Motor neuron (in vitro differentiated cells): ENCODE data around the gene SGF29. TPM values are rescaled to one million over a fixed set of nuclear protein-coding genes. Genes with fewer than 3 reads are reported as not detected.
"Not testable (repeated sequence)": the region's sequence is repeated elsewhere in the genome, so short reads cannot be mapped to it uniquely, and the experiment has no call there.

Experiments
- ATAC-seq, 8 experiments: fragments of 200-7000 bp; cut with Tn5 transposase; replicated peaks in 6 of 8; 2 replicates each; pipeline ENCODE4 v1.8.0; 2021; ENCODE audit warnings: mild to moderate bottlenecking in 8 of 8, moderate library complexity in 8 of 8
- H3K27ac ChIP-seq, 2 donors: fragments of 250-450 bp; sonication (Bioruptor Pico); 2 replicates each; pipeline ENCODE4 v1.9.0; 2021; ENCODE audit warnings: antibody characterized with exemption in 2 of 2, mild to moderate bottlenecking in 2 of 2, moderate library complexity in 1 of 2
- H3K4me1 ChIP-seq, 2 donors: fragments of 250-450 bp; sonication (Bioruptor Pico); replicated peaks in 1 of 2; 2 replicates each; pipeline ENCODE4 v1.6.1; 2021; ENCODE audit warnings: antibody characterized with exemption in 2 of 2, mild to moderate bottlenecking in 2 of 2, moderate library complexity in 1 of 2
- H3K4me3 ChIP-seq, 5 donors: fragments of 250-450 bp; sonication (Bioruptor Pico); 2 replicates each; pipeline ENCODE4 v1.9.0; 2021; ENCODE audit warnings: antibody characterized with exemption in 5 of 5, mild to moderate bottlenecking in 5 of 5, moderate library complexity in 4 of 5
- WGBS, 10 experiments: fragments of 450-650 bp; shearing (Covaris generic); methylation state at CpG; one replicate each; pipeline ENCODE4 v1.0.0; 2022; 5-methylcytosine and 5-hydroxymethylcytosine counted together
- in situ Hi-C, 9 experiments: fragments of 400-800 bp; cut with MboI; loops; one replicate each; pipeline ENCODE4 v1.15.0; 2021; ENCODE audit warnings: low sequenced_read_pairs in 9 of 9, low pct_unique_long_range_greater_than_20kb in 2 of 9; ENCODE audit not compliant: unreplicated experiment in 9 of 9
- total RNA-seq, 8 experiments: library from RNA; unstranded; fragments of 300-600 nt; gene quantifications; 2 replicates each; pipeline versions ENCODE4 v1.2.3 to v1.2.4, GENCODE V29; 2022

The SGF29 gene
- total RNA-seq, 8 experiments from 2014 or later: 16.5 to 35.0 (median 24.7) TPM

DNA sequence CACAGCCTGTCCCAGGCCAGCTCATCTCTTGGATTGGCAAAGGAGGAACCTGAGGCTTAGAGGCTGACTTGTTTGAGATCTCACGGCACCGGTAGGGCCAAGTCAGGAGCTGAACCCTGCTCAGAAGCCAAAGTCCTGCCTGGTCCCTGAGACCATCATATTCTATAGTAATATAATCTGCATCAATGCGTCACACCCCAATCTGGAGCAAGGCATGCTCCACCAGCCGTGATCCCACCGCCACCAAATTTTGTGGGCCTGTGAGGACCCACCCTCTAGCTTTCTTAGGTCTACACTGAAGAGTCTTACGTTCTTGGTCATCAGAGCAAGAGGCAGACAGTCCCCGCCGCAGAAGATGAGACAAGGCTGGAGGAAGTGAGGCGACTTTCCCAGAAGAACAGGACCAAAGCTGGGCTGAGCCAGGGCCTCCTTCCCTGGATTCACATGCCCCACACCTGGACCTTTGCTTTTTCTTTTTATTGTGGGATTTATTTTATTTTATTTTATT is 53.5 kb downstream of the SGF29 start:
- H3K4me1 ChIP-seq: peaks cover 5 to 16% of the 10 kb centered on the region in 2 donors
- ATAC-seq: no peak
- in situ Hi-C loops: no loop called here
- H3K27ac ChIP-seq: no peak overlapping the region
- WGBS, 10 experiments: 83 to 100% (median 92%) methylated on average over 3 to 5 of the region's 9 CpGs; no CpG with 5 or more reads in 4 of the 10 experiments
- H3K4me3 ChIP-seq: no peak overlapping the region

DNA sequence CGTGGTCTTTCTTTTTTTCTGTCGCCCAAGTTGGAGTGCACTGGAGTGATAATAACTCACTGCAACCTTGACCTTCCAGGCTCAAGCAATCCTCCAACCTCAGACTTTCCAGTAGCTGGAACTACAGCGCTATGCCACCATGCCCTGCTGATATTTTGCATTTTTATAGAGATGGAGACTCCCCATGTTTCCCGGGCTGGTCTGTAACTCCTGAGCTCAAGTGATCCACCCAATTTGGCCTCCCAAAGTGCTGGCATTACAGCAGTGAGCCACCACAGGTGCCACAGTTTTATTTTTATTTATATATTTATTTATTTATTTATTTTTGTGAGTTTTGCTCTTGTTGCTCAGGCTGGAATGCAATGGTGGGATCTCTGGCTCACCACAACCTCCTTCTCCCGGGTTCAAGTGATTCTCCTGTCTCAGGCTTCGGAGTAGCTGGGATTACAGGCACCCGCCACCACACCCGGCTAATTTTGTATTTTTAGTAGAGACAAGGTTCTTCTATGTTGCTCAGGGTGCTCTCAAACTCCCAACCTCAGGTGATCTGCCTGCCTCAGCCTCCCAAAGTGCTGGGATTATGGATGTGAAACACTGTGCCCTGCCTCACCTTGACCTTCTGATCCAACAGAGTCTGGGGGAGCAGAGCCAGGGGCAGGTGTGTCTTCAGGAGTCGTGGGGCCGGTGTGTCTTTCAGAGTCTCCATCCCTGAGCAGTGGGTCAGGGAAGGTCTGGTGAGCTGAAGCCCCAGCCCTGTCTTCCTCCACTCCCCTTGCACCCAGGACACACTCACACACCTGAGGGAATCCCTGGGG is 54.2 kb downstream of the SGF29 start:
- ATAC-seq, H3K4me3 ChIP-seq, H3K27ac ChIP-seq, in situ Hi-C loops: not testable (repeated sequence)
- 62 to 100% (median 86%) methylated on average over 2 to 7 of the region's 10 CpGs; no CpG with 5 or more reads in 1 of the 10 experiments for WGBS, 10 experiments
- peaks cover 5 to 16% of the 10 kb centered on the region in 2 donors for H3K4me1 ChIP-seq

DNA sequence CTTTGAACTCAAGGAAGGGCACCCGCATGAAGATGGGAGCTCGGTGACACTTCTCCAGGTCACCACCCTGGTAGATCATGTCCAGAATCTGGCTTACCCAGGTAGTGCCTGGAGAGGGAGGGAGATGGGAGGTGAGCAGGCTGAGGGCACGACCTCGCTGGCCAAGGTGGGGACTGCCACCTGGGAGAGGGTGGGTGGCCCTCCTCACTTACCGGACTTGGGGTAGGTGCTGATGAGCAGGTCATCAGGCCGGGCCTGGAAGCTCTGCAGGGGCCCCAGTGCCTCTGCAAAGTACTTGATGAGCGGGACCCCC is 54.7 kb downstream of the SGF29 start:
- WGBS, 10 experiments: no CpG with 5 or more reads among the region's 7 CpGs
- H3K27ac ChIP-seq, ATAC-seq, H3K4me3 ChIP-seq, in situ Hi-C loops: not testable (repeated sequence)
- H3K4me1 ChIP-seq: peaks cover 5 to 16% of the 10 kb centered on the region in 2 donors

- H3K27ac ChIP-seq, H3K4me3 ChIP-seq, in situ Hi-C loops: not testable (repeated sequence)
- H3K4me1 ChIP-seq: peaks cover 5 to 16% of the 10 kb centered on the region in 2 donors
- 29 to 100% (median 56%) methylated on average over 1 to 3 of the region's 11 CpGs; no CpG with 5 or more reads in 7 of the 10 experiments for WGBS, 10 experiments
- ATAC-seq: peak in 2 of 8 experiments; percentile 3 to 12
These were observed 55.3 kb downstream of the SGF29 start for GRCh38 chr16:28608867-28609596.

GRCh38 chr16:28609631-28610594 is 56.2 kb downstream of the SGF29 start, which contains the start of gene SULT1A1:
Gene SULT1A1 (minus strand): TSS chr16:28610044. CDS start chr16:28608855, 1,189 bp downstream.
- in situ Hi-C loops: no loop called here
- peak; percentile 10 to 51 (median 28) for ATAC-seq
- H3K27ac ChIP-seq: no peak within 1 kb of the TSS

DNA sequence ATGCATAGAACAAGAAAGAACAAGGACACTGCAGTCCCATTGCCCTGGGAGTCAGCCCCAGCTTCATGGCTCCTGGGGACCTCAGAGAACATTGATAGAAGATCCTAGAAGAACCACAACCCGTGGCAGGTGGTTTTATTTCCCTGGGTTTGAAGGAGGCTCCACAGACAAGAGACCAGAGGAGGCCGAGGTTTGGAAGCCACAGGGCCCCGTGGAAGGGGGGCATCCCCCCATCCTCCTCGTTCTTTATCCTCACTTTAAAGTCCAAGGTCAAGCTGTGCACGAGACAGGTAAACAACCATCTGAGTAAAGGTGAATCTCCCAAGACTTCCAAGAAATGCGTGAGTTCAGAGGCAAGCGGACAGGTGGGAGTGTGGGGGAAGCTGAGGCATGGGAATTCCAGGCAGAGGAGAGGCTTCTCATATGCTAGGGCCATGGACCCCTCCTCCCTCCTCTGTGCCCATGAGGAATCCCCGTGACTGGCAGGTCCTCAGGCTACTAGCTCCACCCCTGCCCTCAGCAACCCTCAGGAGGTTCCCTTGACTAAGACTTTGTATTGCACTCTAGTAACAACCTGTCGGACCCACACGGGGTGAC is 57.0 kb downstream of the SGF29 start:
- WGBS, 10 experiments: 60 to 100% (median 80%) methylated on average over 1 to 9 of the region's 10 CpGs; no CpG with 5 or more reads in 1 of the 10 experiments
- peaks cover 8 to 16% of the 10 kb centered on the region in 2 donors for H3K4me1 ChIP-seq
- H3K4me3 ChIP-seq: no peak overlapping the region
- ATAC-seq: no peak
- no peak overlapping the region for H3K27ac ChIP-seq
- in situ Hi-C loops: no loop called here

More at GRCh38 chr16:28609631-28610594, 56.2 kb downstream of the SGF29 start, which contains the start of gene SULT1A1:
- 22 to 53% (median 31%) methylated on average over 2 to 5 of the region's 11 CpGs; no CpG with 5 or more reads in 4 of the 10 experiments for WGBS, 10 experiments
- peaks cover 5 to 16% of the 10 kb centered on the region in 2 donors for H3K4me1 ChIP-seq
- no peak within 1 kb of the TSS for H3K4me3 ChIP-seq

DNA sequence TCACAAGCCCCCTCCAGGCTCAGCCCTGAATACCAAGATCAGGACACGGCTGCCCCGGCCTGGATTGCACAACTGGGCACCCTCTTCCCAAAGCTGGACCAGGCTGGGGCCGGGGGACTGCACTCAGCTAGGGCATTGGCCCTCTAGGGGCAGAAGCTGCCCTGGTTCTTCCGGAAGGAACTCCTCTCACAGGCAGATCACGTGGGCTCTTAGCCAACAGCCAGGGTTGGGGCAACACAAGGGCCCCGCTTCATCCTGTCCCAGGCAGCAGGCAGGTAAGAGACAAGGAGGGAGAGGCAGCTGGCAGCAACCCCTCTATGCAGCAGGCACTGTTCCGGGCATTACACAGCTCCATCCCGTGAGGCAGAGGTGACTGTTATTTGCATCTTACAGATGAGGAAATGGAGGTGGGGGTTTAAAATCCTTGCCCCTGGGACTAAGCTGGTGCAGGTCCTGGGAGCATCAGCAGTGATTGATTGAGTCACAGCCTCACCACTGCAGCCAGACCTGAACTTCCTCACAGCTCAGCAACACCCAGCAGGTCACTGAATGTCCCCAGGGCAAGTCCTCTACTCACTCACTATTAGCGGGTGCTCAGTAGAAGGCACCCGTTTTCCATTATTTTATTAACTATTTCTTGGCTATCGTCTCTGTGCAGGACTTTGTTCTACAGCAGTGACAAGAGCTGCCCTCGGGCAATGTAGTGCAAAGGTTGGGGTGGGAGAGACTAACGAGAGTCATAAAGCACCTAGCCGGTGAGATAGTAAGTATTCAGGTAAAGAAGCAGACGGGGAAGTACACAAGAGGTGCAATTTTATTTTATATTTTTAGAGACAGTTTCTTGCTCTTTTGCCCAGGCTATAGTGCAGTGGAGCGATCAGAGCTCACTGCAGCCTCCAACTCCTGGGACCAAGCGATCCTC is 58.9 kb downstream of the SGF29 start:
- ATAC-seq: peak in 6 of 8 experiments; percentile 9 to 52 (median 38)
- no CpG with 5 or more reads among the region's 17 CpGs for WGBS, 10 experiments
- peaks cover 10 to 16% of the 10 kb centered on the region in 2 donors for H3K4me1 ChIP-seq
- H3K27ac ChIP-seq, H3K4me3 ChIP-seq, in situ Hi-C loops: not testable (repeated sequence)

- ATAC-seq, H3K4me3 ChIP-seq, H3K27ac ChIP-seq, in situ Hi-C loops: not testable (repeated sequence)
- WGBS, 10 experiments: no CpG with 5 or more reads among the region's 26 CpGs
- peaks cover 11 to 16% of the 10 kb centered on the region in 2 donors for H3K4me1 ChIP-seq
These were observed 60.2 kb downstream of the SGF29 start for GRCh38 chr16:28613912-28614311.

GRCh38 chr16:28614561-28614960 is 60.8 kb downstream of the SGF29 start:
- H3K4me3 ChIP-seq, H3K27ac ChIP-seq, ATAC-seq, in situ Hi-C loops: not testable (repeated sequence)
- WGBS, 10 experiments: no CpG with 5 or more reads among the region's 16 CpGs
- H3K4me1 ChIP-seq: peaks cover 11 to 12% of the 10 kb centered on the region in 2 donors

- ATAC-seq: peak in 5 of 8 experiments; percentile 54 to 85 (median 83)
- H3K4me1 ChIP-seq, H3K4me3 ChIP-seq, in situ Hi-C loops, H3K27ac ChIP-seq: not testable (repeated sequence)
- 0 to 20% (median 13%) methylated on average over 1 to 3 of the region's 24 CpGs; no CpG with 5 or more reads in 7 of the 10 experiments for WGBS, 10 experiments
These were observed 61.9 kb downstream of the SGF29 start for GRCh38 chr16:28615486-28616223.

GRCh38 chr16:28616224-28616577 is 62.5 kb downstream of the SGF29 start:
- 14 to 95% (median 70%) methylated on average over 1 to 5 of the region's 7 CpGs; no CpG with 5 or more reads in 2 of the 10 experiments for WGBS, 10 experiments
- H3K4me1 ChIP-seq, in situ Hi-C loops, H3K4me3 ChIP-seq, ATAC-seq, H3K27ac ChIP-seq: not testable (repeated sequence)
